GM23338 (cell line): ENCODE data around the gene ABAT. TPM values are rescaled to one million over a fixed set of nuclear protein-coding genes. Genes with fewer than 3 reads are reported as not detected.

ENCODE experiments used
- ATAC-seq: fragments of 200-7000 bp; cut with Tn5 transposase; 3 replicates; pipeline ENCODE4 v1.9.1; 2020
- DNase-seq: peaks from one replicate; pipeline ENCODE4 v3.0.0-alpha.2; 2015; ENCODE audit warnings: low spot score
- H2AFZ ChIP-seq: fragments of 200-600 bp; sonication (generic); 2 replicates; pipeline ENCODE4 v1.8.0; 2016; ENCODE audit warnings: antibody characterized with exemption, mild to moderate bottlenecking, moderate library complexity
- H3F3A ChIP-seq: fragments of 200-600 bp; sonication (generic); replicated peaks from 2 replicates; pipeline ENCODE4 v1.8.0; 2017; ENCODE audit warnings: antibody characterized with exemption, mixed run types, low read depth
- H3K27ac ChIP-seq: fragments of 200-600 bp; sonication (generic); 2 replicates; pipeline ENCODE4 v1.6.1; 2016; ENCODE audit warnings: low read depth
- H3K27me3 ChIP-seq: fragments of 200-600 bp; sonication (generic); 2 replicates; pipeline ENCODE4 v1.8.0; 2016; ENCODE audit warnings: mild to moderate bottlenecking, mixed run types, moderate library complexity; ENCODE audit not compliant: insufficient read depth
- H3K36me3 ChIP-seq: fragments of 200-600 bp; sonication (generic); 2 replicates; pipeline ENCODE4 v1.8.0; 2016; ENCODE audit warnings: mild to moderate bottlenecking; ENCODE audit not compliant: insufficient read depth
- H3K4me1 ChIP-seq: fragments of 200-600 bp; sonication (generic); 2 replicates; pipeline ENCODE4 v1.8.0; 2016; ENCODE audit warnings: mild to moderate bottlenecking, moderate library complexity; ENCODE audit not compliant: insufficient read depth
- H3K4me2 ChIP-seq: fragments of 200-600 bp; sonication (generic); 2 replicates; pipeline ENCODE4 v1.7.1; 2017; ENCODE audit warnings: mixed run types
- H3K4me3 ChIP-seq: fragments of 200-600 bp; sonication (generic); 2 replicates; pipeline ENCODE4 v1.6.1; 2016; ENCODE audit warnings: mixed run types
- H3K79me2 ChIP-seq: fragments of 200-600 bp; sonication (generic); replicated peaks from 2 replicates; pipeline ENCODE4 v1.8.0; 2017; ENCODE audit warnings: mild to moderate bottlenecking; ENCODE audit not compliant: insufficient read depth
- H3K9me2 ChIP-seq: fragments of 200-600 bp; sonication (generic); 2 replicates; pipeline ENCODE4 v1.8.0; 2017; ENCODE audit not compliant: insufficient read depth
- H4K20me1 ChIP-seq: fragments of 200-600 bp; sonication (generic); replicated peaks from 2 replicates; pipeline ENCODE4 v1.8.0; 2017; ENCODE audit warnings: mild to moderate bottlenecking; ENCODE audit not compliant: insufficient read depth
- H3K27ac Mint-ChIP-seq: 2 replicates; pipeline ENCODE4 v1.8.0; 2020; ENCODE audit warnings: inconsistent platforms, mild to moderate bottlenecking, moderate library complexity, mixed read lengths
- H3K27me3 Mint-ChIP-seq: 3 replicates; pipeline ENCODE4 v1.8.0; 2022; ENCODE audit warnings: low read depth, mild to moderate bottlenecking, moderate library complexity, mixed read lengths, inconsistent platforms; ENCODE audit not compliant: insufficient read depth, poor library complexity
- H3K36me3 Mint-ChIP-seq: 3 replicates; pipeline ENCODE4 v1.8.0; 2021; ENCODE audit warnings: low read depth, mild to moderate bottlenecking, inconsistent platforms, moderate library complexity, mixed read lengths
- H3K4me1 Mint-ChIP-seq: 3 replicates; pipeline ENCODE4 v1.8.0; 2020; ENCODE audit warnings: mild to moderate bottlenecking, inconsistent platforms, mixed read lengths
- H3K4me3 Mint-ChIP-seq: 3 replicates; pipeline ENCODE4 v1.8.0; 2021; ENCODE audit warnings: moderate library complexity, mild to moderate bottlenecking, inconsistent platforms, mixed read lengths
- H3K9me3 Mint-ChIP-seq: 3 replicates; pipeline ENCODE4 v1.8.0; 2020; ENCODE audit warnings: moderate library complexity, mild to moderate bottlenecking, inconsistent platforms, mixed read lengths
- CREB1 ChIP-seq: fragments of 250-450 bp; sonication (Bioruptor Pico); IDR thresholded peaks from 2 replicates; pipeline ENCODE4 v1.5.0; 2020; ENCODE audit warnings: low read depth, mild to moderate bottlenecking, moderate library complexity
- CTCF ChIP-seq, 2 experiments: fragments of 200-600 bp in 1 of 2; sonication (generic) in 1 of 2; conservative IDR thresholded peaks; 2 replicates each; pipeline versions ENCODE4 v1.5.1 to v1.6.1; 2016 to 2017; ENCODE audit warnings: antibody characterized with exemption in 2 of 2, low read depth in 2 of 2, mild to moderate bottlenecking in 2 of 2, moderate library complexity in 1 of 2
- ETS1 ChIP-seq: IDR thresholded peaks from 2 replicates; pipeline ENCODE4 v1.6.1; 2016; ENCODE audit warnings: antibody characterized with exemption
- EZH2 ChIP-seq: fragments of 200-600 bp; sonication (generic); IDR thresholded peaks from one replicate; pipeline ENCODE4 v1.8.0; 2017; ENCODE audit warnings: antibody characterized with exemption, mild to moderate bottlenecking, low read depth; ENCODE audit not compliant: unreplicated experiment
- EZH2phosphoT487 ChIP-seq: fragments of 200-600 bp; sonication (generic); IDR thresholded peaks from one replicate; pipeline ENCODE4 v1.8.1; 2018; ENCODE audit warnings: antibody characterized with exemption; ENCODE audit not compliant: unreplicated experiment
- JUNB ChIP-seq: IDR thresholded peaks from one replicate; pipeline ENCODE4 v1.6.1; 2016; ENCODE audit warnings: antibody characterized with exemption; ENCODE audit not compliant: unreplicated experiment
- NANOG ChIP-seq: IDR thresholded peaks from 2 replicates; pipeline ENCODE4 v1.6.1; 2016; ENCODE audit warnings: antibody characterized with exemption, borderline replicate concordance
- POLR2AphosphoS5 ChIP-seq: IDR thresholded peaks from 2 replicates; pipeline ENCODE4 v1.6.1; 2016; ENCODE audit warnings: antibody characterized with exemption, low read depth
- REST ChIP-seq: IDR thresholded peaks from one replicate; pipeline ENCODE4 v1.6.1; 2018; ENCODE audit warnings: antibody characterized with exemption; ENCODE audit not compliant: unreplicated experiment
- STAT1 ChIP-seq: IDR thresholded peaks from one replicate; pipeline ENCODE4 v1.6.1; 2016; ENCODE audit warnings: antibody characterized with exemption; ENCODE audit not compliant: unreplicated experiment
- ZNF114 ChIP-seq: fragments of 250-450 bp; sonication (Bioruptor Pico); IDR thresholded peaks from 2 replicates; pipeline ENCODE4 v1.5.0; 2020; ENCODE audit warnings: mild to moderate bottlenecking, moderate library complexity
- ZNF331 ChIP-seq: fragments of 250-450 bp; sonication (Bioruptor Pico); IDR thresholded peaks from 2 replicates; pipeline ENCODE4 v1.5.0; 2020; ENCODE audit warnings: low read depth, mild to moderate bottlenecking, moderate library complexity
- ZNF462 ChIP-seq: fragments of 250-450 bp; sonication (Bioruptor Pico); IDR thresholded peaks from 2 replicates; pipeline ENCODE4 v1.5.0; 2020; ENCODE audit warnings: mild to moderate bottlenecking, moderate library complexity
- polyA plus RNA-seq: library from polyadenylated mRNA; unstranded; fragments of >200 nt; fragmentation: Nextera tagmentation; extraction: Ambion mirVana; gene quantifications from 2 replicates; pipeline ENCODE4 v1.2.1, GENCODE V29; 2016
- total RNA-seq: library from RNA; depleted of rRNA; stranded (reverse); fragments of >200 nt; shearing (Covaris generic); gene quantifications from 2 replicates; pipeline ENCODE4 v1.2.3, GENCODE V29; 2014

ABAT gene
- total and polyA plus RNA-seq, 2 experiments from 2014 or later = 4.4 to 8.8 TPM

GRCh38 chr16:8716592-8716991 is 42.2 kb downstream of the ABAT start:
- Histone ChIP-seq H3F3A (peaks cover 5% of the 10 kb centered on the region; the same call in 1 of the 2 replicates), H2AFZ (no peak overlapping the region), H3K27ac (no peak overlapping the region), H3K27me3 (no peaks in the 10 kb centered on the region), H3K79me2 (no peaks in the 10 kb centered on the region), H3K9me2 (no peaks in the 10 kb centered on the region), H3K4me2 (no peak overlapping the region), H3K36me3 (no peaks in the 10 kb centered on the region), H3K4me3 (no peak overlapping the region), H3K4me1 (peaks cover 31% of the 10 kb centered on the region; the same call in 1 of the 2 replicates), H4K20me1 (peaks cover 3% of the 10 kb centered on the region; the same call in 1 of the 2 replicates)
- no peaks in the 10 kb centered on the region for H3K27me3 Mint-ChIP-seq
- H3K9me3 Mint-ChIP-seq = no peaks in the 10 kb centered on the region; the same call in 2 of the 3 replicates
- ATAC-seq (no peak), DNase-seq (no peak)
- no peak overlapping the region for H3K27ac Mint-ChIP-seq
- H3K4me1 Mint-ChIP-seq = peaks cover 24% of the 10 kb centered on the region
- no peaks in the 10 kb centered on the region for H3K36me3 Mint-ChIP-seq
- H3K4me3 Mint-ChIP-seq = no peak overlapping the region
- no peak for TF ChIP-seq NANOG
- TF ChIP-seq EZH2 = no peak
- no peak for TF ChIP-seq CREB1 (CRISPR knock-in tag)
- TF ChIP-seq STAT1 = no peak
- no peak for TF ChIP-seq ZNF462 (CRISPR knock-in tag)
- TF ChIP-seq REST = no peak
- TF ChIP-seq ZNF114 = no peak
- TF ChIP-seq CTCF (conservative IDR thresholded peaks at IDR 0.05; ENCODE audit: low read depth in 2 of 2) = no peak
- no peak for TF ChIP-seq ETS1
- TF ChIP-seq JUNB = no peak
- TF ChIP-seq ZNF331 (CRISPR knock-in tag) = no peak
- TF ChIP-seq POLR2AphosphoS5 = no peak
- no peak for TF ChIP-seq EZH2phosphoT487
